Gastroesophageal sphincter (tissue), 3 donors: Measurements from ENCODE around the gene ANKS1B.

Experiments
- EP300 ChIP-seq: sonication (generic); formaldehyde crosslinking; IDR thresholded peaks from one replicate; pipeline ENCODE4 v1.6.1; 2017; ENCODE audit warnings: antibody characterized with exemption, mild to moderate bottlenecking
- POLR2A ChIP-seq, 2 donors: fragments of 450-650 bp; IDR thresholded peaks; one replicate each; pipeline ENCODE4 v1.6.1; 2017; ENCODE audit warnings: antibody characterized with exemption in 2 of 2, mild to moderate bottlenecking in 2 of 2, moderate library complexity in 1 of 2
- TF ChIP-seq, protein P1 (sequence below), 4 experiments: fragments of 200-600 bp in 2 of 4; fragments of 450-650 bp in 2 of 4; sonication (generic) in 1 of 4; IDR thresholded peaks; one replicate each; pipeline ENCODE4 v1.5.1; 2017 to 2019; ENCODE audit warnings: antibody characterized with exemption in 4 of 4, mild to moderate bottlenecking in 2 of 4, moderate library complexity in 2 of 4

- TF ChIP-seq EP300 (no peak), POLR2A (IDR thresholded peaks at IDR 0.05) (no peak)
- TF ChIP-seq, protein P1, sequence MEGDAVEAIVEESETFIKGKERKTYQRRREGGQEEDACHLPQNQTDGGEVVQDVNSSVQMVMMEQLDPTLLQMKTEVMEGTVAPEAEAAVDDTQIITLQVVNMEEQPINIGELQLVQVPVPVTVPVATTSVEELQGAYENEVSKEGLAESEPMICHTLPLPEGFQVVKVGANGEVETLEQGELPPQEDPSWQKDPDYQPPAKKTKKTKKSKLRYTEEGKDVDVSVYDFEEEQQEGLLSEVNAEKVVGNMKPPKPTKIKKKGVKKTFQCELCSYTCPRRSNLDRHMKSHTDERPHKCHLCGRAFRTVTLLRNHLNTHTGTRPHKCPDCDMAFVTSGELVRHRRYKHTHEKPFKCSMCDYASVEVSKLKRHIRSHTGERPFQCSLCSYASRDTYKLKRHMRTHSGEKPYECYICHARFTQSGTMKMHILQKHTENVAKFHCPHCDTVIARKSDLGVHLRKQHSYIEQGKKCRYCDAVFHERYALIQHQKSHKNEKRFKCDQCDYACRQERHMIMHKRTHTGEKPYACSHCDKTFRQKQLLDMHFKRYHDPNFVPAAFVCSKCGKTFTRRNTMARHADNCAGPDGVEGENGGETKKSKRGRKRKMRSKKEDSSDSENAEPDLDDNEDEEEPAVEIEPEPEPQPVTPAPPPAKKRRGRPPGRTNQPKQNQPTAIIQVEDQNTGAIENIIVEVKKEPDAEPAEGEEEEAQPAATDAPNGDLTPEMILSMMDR (IDR thresholded peaks at IDR 0.05), result no peak
These were observed 856.4 kb downstream of the ANKS1B start for GRCh38 chr12:99128246-99128802.
